ENCODE results near the gene ARID3A.
A peak's percentile ranks its signal among the peaks of the same experiment; 100 is the strongest.

The ARID3A gene

DNA sequence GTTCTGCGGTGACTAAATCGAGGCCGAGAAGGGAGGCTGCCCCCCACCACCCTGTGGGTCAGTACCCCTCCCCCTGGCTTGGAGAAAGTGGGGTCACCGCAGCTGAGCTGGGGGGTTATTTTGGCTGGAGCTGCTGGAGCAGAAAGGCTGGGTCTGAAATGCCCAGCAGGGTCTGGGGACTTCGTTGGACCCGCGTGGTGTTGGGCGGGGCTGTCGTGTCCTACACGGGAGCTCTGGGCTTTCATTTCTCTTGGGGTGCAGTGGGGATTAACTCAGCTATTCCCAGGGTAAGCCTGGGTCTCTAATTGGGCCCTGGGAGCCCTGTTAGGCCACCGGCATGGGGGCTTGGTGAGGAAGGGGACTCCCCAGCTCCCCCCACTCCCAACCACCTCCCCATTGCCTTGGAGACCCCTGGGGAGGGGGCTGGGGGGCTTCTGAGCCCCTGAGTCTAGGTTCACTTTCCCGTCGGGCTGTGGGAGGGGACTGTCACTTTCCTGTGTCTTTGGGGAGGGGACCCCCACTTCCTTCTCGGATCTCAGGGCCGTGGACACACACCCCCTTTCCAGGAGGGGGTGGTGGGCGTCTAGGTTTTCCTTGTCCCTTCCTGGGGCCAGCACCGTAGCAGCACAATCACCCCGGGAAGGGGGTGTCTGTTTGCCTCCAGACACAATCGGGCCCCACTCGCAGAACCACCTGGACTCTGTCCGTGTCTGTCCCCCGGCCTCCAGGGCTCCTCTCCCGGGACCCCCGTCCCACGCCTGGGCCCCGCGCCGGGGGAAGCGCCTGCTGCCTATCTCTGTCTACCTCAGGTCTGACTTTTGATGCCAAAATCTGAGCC, 48.1 kb downstream of the ARID3A start:
- H3K4me3 Mint-ChIP-seq: no peak overlapping the region
- peak overlapping the region; percentile 25 for H3K27ac Mint-ChIP-seq
- H3K36me3 Mint-ChIP-seq: peaks cover 26 to 34% of the 10 kb centered on the region in 2 donors
- ATAC-seq (replicated peaks): no peak
- no peaks in the 10 kb centered on the region for H3K27me3 Mint-ChIP-seq
- no peak for DNase-seq
- no peaks in the 10 kb centered on the region for H3K4me1 Mint-ChIP-seq
- peaks cover 3 to 5% of the 10 kb centered on the region in 2 donors for H3K9me3 Mint-ChIP-seq

DNA sequence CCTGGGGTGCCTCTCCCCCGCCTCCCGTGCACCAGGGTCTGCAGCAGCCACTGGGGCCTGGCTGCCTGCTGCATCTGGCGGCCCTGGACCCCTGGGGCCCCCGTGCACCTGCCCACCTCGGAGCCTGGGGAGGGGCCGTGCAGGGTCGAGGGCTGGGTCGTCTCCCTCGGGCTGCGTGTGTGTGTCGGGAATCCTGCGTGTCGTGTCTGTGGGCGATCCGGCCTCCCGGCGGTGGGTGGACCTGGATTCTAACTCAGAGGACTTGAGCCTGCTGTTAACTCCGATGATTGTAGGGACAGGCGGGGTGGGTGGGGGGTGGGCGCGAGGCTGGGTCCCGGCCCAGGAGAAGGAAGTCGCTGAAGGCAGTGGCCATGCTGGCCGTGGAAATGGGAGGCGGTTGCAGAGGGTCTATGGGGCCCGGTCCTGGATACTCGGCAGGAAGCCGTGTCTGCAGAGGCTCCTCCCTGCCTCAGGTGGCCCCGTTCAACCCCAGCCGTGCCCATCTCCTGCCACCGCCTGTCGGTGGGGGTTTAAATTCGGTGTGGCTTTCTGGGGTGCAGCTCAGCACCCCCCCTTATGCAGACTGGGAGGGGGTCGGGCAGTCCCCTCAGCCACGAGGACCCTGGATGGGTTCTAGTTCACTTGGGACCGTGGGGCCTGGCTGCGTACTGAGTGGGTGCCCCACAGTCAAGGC, 48.9 kb downstream of the ARID3A start:
- Mint-ChIP-seq H3K4me3 (no peak overlapping the region), H3K27ac (peak overlapping the region; percentile 66), H3K36me3 (peaks cover 23 to 30% of the 10 kb centered on the region in 2 donors), H3K9me3 (peaks cover 3 to 5% of the 10 kb centered on the region in 2 donors), H3K4me1 (peaks cover 0 to 2% of the 10 kb centered on the region in 2 donors), H3K27me3 (no peaks in the 10 kb centered on the region)
- ATAC-seq (replicated peaks) (no peak), DNase-seq (no peak)

- DNase-seq (no peak), ATAC-seq (replicated peaks) (peak in 1 of 2 donors; percentile 1)
- Mint-ChIP-seq H3K27me3 (no peaks in the 10 kb centered on the region), H3K4me3 (no peak overlapping the region), H3K27ac (no peak overlapping the region), H3K9me3 (no peaks in the 10 kb centered on the region), H3K4me1 (peaks cover 5 to 9% of the 10 kb centered on the region in 2 donors), H3K36me3 (peaks cover 9 to 16% of the 10 kb centered on the region in 2 donors)
These were observed 50.6 kb downstream of the ARID3A start for GRCh38 chr19:976476-976875.

- Mint-ChIP-seq H3K4me1 (peaks cover 5 to 9% of the 10 kb centered on the region in 2 donors), H3K4me3 (no peak overlapping the region), H3K27me3 (no peaks in the 10 kb centered on the region), H3K36me3 (peaks cover 5 to 11% of the 10 kb centered on the region in 2 donors), H3K9me3 (no peaks in the 10 kb centered on the region), H3K27ac (peak overlapping the region; percentile 65)
- DNase-seq (no peak), ATAC-seq (replicated peaks) (peak in 1 of 2 donors; percentile 13)
These were observed 51.2 kb downstream of the ARID3A start for GRCh38 chr19:977058-977464.

GRCh38 chr19:979318-979741, 53.5 kb downstream of the ARID3A start:
- Mint-ChIP-seq H3K27me3 (no peaks in the 10 kb centered on the region), H3K4me1 (peaks cover 6 to 19% of the 10 kb centered on the region in 2 donors), H3K9me3 (no peaks in the 10 kb centered on the region), H3K4me3 (no peak overlapping the region), H3K36me3 (peaks cover 2 to 6% of the 10 kb centered on the region in 2 donors), H3K27ac (no peak overlapping the region)
- ATAC-seq (replicated peaks) (peak in 1 of 2 donors; percentile 10), DNase-seq (no peak)

DNA sequence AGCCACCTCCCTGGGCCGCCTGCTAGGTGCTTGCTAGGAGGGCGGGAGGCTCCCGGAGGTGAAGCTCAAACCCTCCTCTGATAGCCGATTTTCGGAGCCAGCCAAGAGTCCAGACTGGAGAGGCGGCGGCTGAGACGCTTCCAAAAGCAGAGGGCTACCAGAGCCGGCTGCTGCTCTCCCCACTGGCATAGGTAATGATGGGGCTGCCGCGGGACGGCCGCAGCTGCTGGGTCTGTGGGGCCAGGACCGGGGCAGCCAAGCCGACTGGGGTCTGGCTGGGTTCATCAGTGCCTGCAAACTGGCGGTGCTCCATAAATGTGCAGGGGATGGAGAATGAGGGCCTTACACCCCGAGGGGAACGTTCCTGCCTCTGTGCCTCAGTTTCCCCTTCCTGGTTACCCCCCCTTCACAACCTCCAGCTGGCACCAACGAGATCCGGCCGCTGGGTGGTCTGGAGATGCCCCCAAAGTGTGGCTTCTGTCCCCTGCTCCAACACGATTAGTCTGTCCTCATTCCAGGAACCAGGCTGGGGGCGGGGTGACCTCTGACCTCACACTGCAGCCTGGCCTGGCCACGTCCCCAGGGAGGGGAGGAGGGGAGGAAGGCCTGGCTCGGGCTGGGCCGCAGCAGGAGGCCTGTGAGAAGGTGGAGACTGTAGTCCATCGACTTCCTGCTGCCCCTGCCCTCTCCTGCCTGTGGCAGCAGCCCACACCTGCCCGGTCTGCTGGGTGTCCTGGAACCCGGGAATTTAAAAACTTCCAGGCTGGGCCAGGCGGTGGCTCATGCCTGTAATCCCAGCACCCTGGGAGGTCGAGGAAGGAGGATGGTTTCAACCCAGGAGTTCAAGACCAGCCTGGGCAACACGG, 54.5 kb downstream of the ARID3A start:
- peaks cover 16 to 29% of the 10 kb centered on the region in 2 donors for H3K4me1 Mint-ChIP-seq
- H3K9me3 Mint-ChIP-seq: no peaks in the 10 kb centered on the region
- H3K4me3 Mint-ChIP-seq: no peak overlapping the region
- DNase-seq (no peak), ATAC-seq (replicated peaks) (no peak)
- no peak overlapping the region for H3K27ac Mint-ChIP-seq
- H3K27me3 Mint-ChIP-seq: no peaks in the 10 kb centered on the region
- H3K36me3 Mint-ChIP-seq: peaks cover 3 to 9% of the 10 kb centered on the region in 2 donors

DNA sequence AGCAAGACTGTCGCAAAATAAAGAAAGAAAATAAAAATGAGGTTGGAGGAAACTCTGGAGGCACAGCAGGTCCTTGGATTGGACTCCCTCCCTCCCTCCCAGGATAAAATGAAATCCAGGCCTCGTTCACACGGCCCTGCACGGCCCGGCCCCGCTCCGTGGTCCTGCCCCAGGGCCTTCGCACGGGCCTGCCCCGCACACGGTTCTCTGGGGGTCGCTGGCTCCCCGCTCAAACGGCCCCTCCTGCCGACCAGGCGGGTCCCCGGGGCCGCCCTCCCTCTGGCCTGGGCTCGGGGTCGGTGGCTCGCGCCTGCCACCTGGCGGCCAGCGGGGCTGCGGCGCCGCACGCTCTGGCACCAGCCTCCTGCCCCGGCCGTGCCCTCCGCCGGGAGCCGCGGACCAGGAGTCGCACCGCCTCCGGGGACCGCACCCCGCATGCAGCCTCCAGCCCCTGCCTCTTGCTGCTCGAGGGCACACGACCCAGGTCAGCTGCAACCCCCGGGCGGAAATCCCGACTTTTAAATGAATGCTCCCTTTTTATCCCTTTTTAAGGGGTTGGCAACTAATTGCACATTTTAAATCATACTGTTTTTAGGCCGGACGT, 56.8 kb downstream of the ARID3A start:
- peak; percentile 86 to 87 for ATAC-seq (replicated peaks)
- peaks cover 23 to 36% of the 10 kb centered on the region in 2 donors for H3K4me1 Mint-ChIP-seq
- no peaks in the 10 kb centered on the region for H3K27me3 Mint-ChIP-seq
- H3K36me3 Mint-ChIP-seq: peaks cover 11 to 18% of the 10 kb centered on the region in 2 donors
- H3K27ac Mint-ChIP-seq: peak overlapping the region; percentile 47
- H3K4me3 Mint-ChIP-seq: peak overlapping the region; percentile 60 to 64
- DNase-seq: peak; percentile 73
- H3K9me3 Mint-ChIP-seq: no peaks in the 10 kb centered on the region

- H3K27me3 Mint-ChIP-seq: no peaks in the 10 kb centered on the region
- peak within 1 kb of the TSS; percentile 96 to 98 for H3K4me3 Mint-ChIP-seq
- H3K9me3 Mint-ChIP-seq: no peaks in the 10 kb centered on the region
- peak; percentile 85 for DNase-seq
- peak; percentile 87 to 94 for ATAC-seq (replicated peaks)
- H3K36me3 Mint-ChIP-seq: peaks cover 21 to 32% of the 10 kb centered on the region in 2 donors
- H3K27ac Mint-ChIP-seq: peak within 1 kb of the TSS; percentile 99
- peaks cover 24 to 36% of the 10 kb centered on the region in 2 donors for H3K4me1 Mint-ChIP-seq
These were observed 58.5 kb downstream of the ARID3A start, which contains the start of gene WDR18 for GRCh38 chr19:984165-984967. Gene WDR18, plus strand, starts transcription at chr19:984345. Its CDS starts 9 bp downstream, at chr19:984354.

GRCh38 chr19:986083-986482, 60.2 kb downstream of the ARID3A start:
- Mint-ChIP-seq H3K27me3 (no peaks in the 10 kb centered on the region), H3K9me3 (no peaks in the 10 kb centered on the region), H3K4me3 (peak overlapping the region in 1 of 2 donors; percentile 98), H3K27ac (no peak overlapping the region), H3K4me1 (peaks cover 21 to 27% of the 10 kb centered on the region in 2 donors), H3K36me3 (peaks cover 34 to 41% of the 10 kb centered on the region in 2 donors)
- ATAC-seq (replicated peaks) (no peak), DNase-seq (no peak)

GRCh38 chr19:988081-988480, 62.2 kb downstream of the ARID3A start:
- no peaks in the 10 kb centered on the region for H3K27me3 Mint-ChIP-seq
- H3K9me3 Mint-ChIP-seq: no peaks in the 10 kb centered on the region
- peaks cover 37 to 49% of the 10 kb centered on the region in 2 donors for H3K36me3 Mint-ChIP-seq
- H3K4me1 Mint-ChIP-seq: peaks cover 21 to 27% of the 10 kb centered on the region in 2 donors
- no peak overlapping the region for H3K27ac Mint-ChIP-seq
- DNase-seq: no peak
- H3K4me3 Mint-ChIP-seq: no peak overlapping the region
- no peak for ATAC-seq (replicated peaks)

DNA sequence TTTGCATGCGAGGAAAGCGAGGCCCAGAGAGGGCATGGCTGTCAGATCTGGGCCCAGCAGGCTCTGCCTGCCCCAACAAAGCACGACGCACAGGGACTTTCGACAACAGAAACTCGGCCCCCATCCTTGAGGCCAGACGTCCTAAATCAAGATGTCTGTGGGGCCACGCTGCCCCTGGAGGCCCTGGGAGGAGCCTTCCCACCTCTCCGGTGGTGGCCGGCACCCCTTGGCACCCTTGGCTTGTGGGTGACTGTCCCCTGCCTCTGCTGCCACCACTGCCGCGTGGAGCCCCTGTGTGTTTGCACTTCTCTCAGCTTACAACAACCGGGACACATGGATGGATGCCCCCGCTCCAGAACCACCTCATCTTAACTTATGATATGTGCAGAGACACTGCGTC, 62.7 kb downstream of the ARID3A start:
- H3K9me3 Mint-ChIP-seq: no peaks in the 10 kb centered on the region
- H3K4me1 Mint-ChIP-seq: peaks cover 21 to 25% of the 10 kb centered on the region in 2 donors
- no peak overlapping the region for H3K27ac Mint-ChIP-seq
- peaks cover 40 to 52% of the 10 kb centered on the region in 2 donors for H3K36me3 Mint-ChIP-seq
- no peak overlapping the region for H3K4me3 Mint-ChIP-seq
- no peaks in the 10 kb centered on the region for H3K27me3 Mint-ChIP-seq
- ATAC-seq (replicated peaks) (no peak), DNase-seq (no peak)

- DNase-seq (no peak), ATAC-seq (replicated peaks) (no peak)
- peak overlapping the region; percentile 47 for H3K27ac Mint-ChIP-seq
- H3K27me3 Mint-ChIP-seq: no peaks in the 10 kb centered on the region
- peaks cover 15 to 18% of the 10 kb centered on the region in 2 donors for H3K4me1 Mint-ChIP-seq
- H3K36me3 Mint-ChIP-seq: peaks cover 40 to 57% of the 10 kb centered on the region in 2 donors
- no peaks in the 10 kb centered on the region for H3K9me3 Mint-ChIP-seq
- H3K4me3 Mint-ChIP-seq: no peak overlapping the region
These were observed 63.7 kb downstream of the ARID3A start for GRCh38 chr19:989381-990081.

Data from stimulated activated naive B cell treated with anti-CD40 and anti-IgM and Interleukin-4, amounts not matched to agents 10 μg/mL and 1 μg/mL and 100 μg/mL, for 72 hours (primary cell).